Cardiac muscle cell (in vitro differentiated cells and primary cell): ENCODE results near the gene IGIP. TPM values are rescaled to one million over a fixed set of nuclear protein-coding genes. Genes with fewer than 3 reads are reported as not detected.

ENCODE experiments used
- DNase-seq, 2 donors: peaks; one replicate each; pipeline versions ENCODE4 v3.0.0 to v3.0.0-alpha.2; 2010 to 2017; ENCODE audit warnings: low read depth in 1 of 2, low spot score in 1 of 2
- H3K27ac ChIP-seq: fragments of 200-600 bp; sonication (generic); 2 replicates; pipeline ENCODE4 v1.5.1; 2016
- H3K27me3 ChIP-seq: fragments of 200-600 bp; sonication (generic); 2 replicates; pipeline ENCODE4 v1.6.0; 2016; ENCODE audit warnings: control low read depth
- H3K36me3 ChIP-seq: fragments of 200-600 bp; sonication (generic); 2 replicates; pipeline ENCODE4 v1.5.1; 2016; ENCODE audit warnings: control low read depth
- H3K4me1 ChIP-seq: fragments of 200-600 bp; sonication (generic); 2 replicates; pipeline ENCODE4 v1.8.1; 2017; ENCODE audit warnings: low read depth, mild to moderate bottlenecking, mixed run types
- H3K4me3 ChIP-seq: fragments of 200-600 bp; sonication (generic); 2 replicates; pipeline ENCODE4 v1.5.1; 2016; ENCODE audit warnings: mild to moderate bottlenecking
- H3K9me3 ChIP-seq: fragments of 200-600 bp; sonication (generic); 2 replicates; pipeline ENCODE4 v1.5.1; 2017; ENCODE audit warnings: low read depth, mild to moderate bottlenecking, control low read depth
- polyA plus RNA-seq: library from polyadenylated mRNA; unstranded; fragments of >200 nt; fragmentation: Nextera tagmentation; extraction: Ambion mirVana; gene quantifications from 2 replicates; pipeline ENCODE4 v1.2.1, GENCODE V29; 2016
- total RNA-seq: library from RNA; depleted of rRNA; stranded (reverse); fragments of >200 nt; gene quantifications from 2 replicates; pipeline ENCODE4 v1.2.3, GENCODE V29; 2016
- TF ChIP-seq, protein P1 (sequence below): IDR thresholded peaks from 2 replicates; pipeline ENCODE4 v1.5.1; 2012; ENCODE audit warnings: low read depth, mild to moderate bottlenecking, low read length

The IGIP gene
- total and polyA plus RNA-seq, 2 experiments from 2014 or later = 0.51 to 4.8 TPM

DNA sequence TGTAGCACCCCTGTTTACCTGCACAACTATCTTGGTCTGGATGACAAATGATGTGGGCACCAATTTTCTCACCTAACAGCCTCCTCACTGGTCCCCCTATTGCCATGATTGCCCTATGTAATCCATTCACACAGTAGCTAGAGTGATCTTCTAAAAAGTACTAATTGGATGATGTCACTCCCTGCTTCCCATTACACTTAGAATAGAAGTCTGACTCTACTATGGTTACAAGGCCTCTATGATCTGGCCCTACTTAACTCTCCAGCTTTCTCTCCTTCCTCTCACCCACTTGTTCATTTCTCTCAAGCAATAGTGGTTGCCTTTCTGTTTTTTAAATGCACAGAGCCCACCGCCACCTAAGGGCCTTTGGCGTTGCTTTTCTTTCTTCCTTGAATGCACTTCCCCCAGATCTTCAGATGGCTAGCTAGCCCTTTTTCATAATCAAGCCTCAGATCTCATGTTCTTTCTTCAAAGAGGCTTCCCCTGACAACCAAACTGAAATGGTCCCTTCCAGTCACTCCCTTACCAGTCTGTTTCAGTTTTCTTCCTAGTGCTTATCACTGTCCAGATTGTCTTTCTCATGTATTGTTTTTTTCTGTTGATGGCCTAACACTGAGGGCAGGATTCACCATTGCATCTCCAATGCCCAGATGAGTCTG lies 8.7 kb downstream of the IGIP start:
- Histone ChIP-seq H3K27me3 (peaks cover 3% of the 10 kb centered on the region), H3K27ac (no peak overlapping the region), H3K36me3 (no peaks in the 10 kb centered on the region), H3K4me3 (no peak overlapping the region), H3K9me3 (no peaks in the 10 kb centered on the region), H3K4me1 (peaks cover 6% of the 10 kb centered on the region)
- no peak for DNase-seq
- TF ChIP-seq, protein P1, sequence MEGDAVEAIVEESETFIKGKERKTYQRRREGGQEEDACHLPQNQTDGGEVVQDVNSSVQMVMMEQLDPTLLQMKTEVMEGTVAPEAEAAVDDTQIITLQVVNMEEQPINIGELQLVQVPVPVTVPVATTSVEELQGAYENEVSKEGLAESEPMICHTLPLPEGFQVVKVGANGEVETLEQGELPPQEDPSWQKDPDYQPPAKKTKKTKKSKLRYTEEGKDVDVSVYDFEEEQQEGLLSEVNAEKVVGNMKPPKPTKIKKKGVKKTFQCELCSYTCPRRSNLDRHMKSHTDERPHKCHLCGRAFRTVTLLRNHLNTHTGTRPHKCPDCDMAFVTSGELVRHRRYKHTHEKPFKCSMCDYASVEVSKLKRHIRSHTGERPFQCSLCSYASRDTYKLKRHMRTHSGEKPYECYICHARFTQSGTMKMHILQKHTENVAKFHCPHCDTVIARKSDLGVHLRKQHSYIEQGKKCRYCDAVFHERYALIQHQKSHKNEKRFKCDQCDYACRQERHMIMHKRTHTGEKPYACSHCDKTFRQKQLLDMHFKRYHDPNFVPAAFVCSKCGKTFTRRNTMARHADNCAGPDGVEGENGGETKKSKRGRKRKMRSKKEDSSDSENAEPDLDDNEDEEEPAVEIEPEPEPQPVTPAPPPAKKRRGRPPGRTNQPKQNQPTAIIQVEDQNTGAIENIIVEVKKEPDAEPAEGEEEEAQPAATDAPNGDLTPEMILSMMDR = no peak

DNA sequence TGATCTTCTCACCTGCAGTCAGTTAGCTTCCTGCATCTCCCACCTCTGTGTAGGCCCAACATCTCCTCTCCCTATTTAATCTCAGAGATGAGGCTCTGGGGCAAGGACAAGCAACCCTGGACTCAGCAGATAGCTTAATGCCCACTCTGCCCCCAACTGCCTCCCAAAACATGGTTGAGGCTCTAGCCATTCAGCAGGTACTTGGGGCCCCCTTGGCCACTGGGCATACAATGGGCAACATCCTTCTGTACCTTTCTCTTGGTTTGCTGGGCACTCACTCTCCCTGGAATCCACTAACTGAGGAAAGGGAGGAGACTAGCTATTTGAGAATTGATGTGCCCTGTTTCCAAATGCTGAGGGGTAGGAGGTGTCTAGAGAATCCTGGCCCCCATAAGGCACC lies 9.4 kb downstream of the IGIP start:
- Histone ChIP-seq H3K36me3 (no peaks in the 10 kb centered on the region), H3K4me1 (peaks cover 6% of the 10 kb centered on the region), H3K27ac (no peak overlapping the region), H3K27me3 (peaks cover 5% of the 10 kb centered on the region), H3K4me3 (no peak overlapping the region), H3K9me3 (no peaks in the 10 kb centered on the region)
- TF ChIP-seq, protein P1 = no peak
- DNase-seq = no peak

DNA sequence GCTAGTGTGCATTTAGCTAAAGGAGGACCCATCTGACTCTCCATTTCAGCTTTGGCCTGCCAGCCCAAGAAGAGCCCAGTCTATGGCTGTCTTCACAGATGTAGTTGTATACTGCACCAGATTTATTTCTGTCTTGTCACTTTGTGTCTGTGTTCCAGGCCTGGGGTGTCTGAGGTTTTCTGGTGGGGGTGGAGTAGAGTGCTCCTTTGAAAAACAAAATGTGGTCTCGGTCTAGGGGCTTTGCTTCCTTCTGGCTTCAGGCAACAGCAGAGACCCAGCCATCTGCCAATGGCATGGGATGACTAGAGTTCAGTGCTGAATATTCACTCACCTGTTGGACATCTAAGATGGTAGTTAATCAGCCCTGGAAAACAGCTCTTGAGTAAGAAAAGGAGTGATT lies 10.9 kb downstream of the IGIP start:
- peaks cover 14% of the 10 kb centered on the region for H3K27me3 ChIP-seq
- no peak overlapping the region for H3K4me3 ChIP-seq
- TF ChIP-seq, protein P1 = no peak
- H3K36me3 ChIP-seq = no peaks in the 10 kb centered on the region
- no peak for DNase-seq
- no peak overlapping the region for H3K27ac ChIP-seq
- H3K4me1 ChIP-seq = peaks cover 6% of the 10 kb centered on the region
- H3K9me3 ChIP-seq = no peaks in the 10 kb centered on the region

DNA sequence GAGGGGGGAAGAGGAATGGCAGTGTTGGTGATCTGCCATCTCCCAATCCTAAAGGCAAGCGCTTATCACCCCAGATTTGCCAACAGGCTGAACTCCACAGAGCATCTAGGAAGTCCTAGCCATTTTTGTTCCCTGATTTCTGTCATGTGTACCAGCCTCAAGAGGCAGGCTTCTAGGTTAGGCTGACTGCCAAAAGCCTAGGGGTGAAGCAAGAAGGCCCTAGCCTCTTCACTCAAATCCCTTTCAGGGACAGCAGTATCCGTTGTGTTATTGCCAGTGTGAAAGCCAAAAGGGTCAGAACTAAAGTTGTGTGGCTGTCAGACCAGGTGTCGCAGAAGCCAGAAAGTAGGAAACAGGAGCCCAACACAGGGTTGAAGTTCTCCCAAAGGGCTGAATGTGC lies 14.7 kb downstream of the IGIP start:
- no peak overlapping the region for H3K27ac ChIP-seq

DNA sequence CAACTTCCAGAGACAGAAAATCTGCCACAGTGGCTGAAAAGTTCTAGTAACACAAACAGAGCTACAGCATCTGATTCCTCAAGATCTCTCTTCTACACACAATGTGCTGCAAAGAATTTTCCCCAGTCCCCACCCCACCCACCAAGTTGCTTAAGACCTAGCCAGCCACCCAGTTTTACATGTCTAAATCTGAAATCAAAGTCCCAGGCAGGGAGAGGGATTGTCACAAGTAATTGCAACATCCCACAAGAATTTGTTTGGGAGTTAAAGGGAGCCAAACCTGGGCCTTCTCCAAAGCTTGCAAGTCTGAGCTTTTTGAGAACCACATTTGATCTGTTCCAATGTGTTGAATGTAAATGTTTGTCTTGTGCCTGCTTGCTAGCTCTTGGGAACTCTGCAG lies 15.5 kb downstream of the IGIP start:
- TF ChIP-seq, protein P1 = no peak
- Histone ChIP-seq H3K27me3 (peaks cover 33% of the 10 kb centered on the region), H3K9me3 (no peaks in the 10 kb centered on the region), H3K4me3 (no peak overlapping the region), H3K36me3 (no peaks in the 10 kb centered on the region), H3K4me1 (peaks cover 2% of the 10 kb centered on the region), H3K27ac (no peak overlapping the region)
- peak in 1 of 2 donors; percentile 69 for DNase-seq

More for the DNA sequence above, 14.7 kb downstream of the IGIP start:
- Histone ChIP-seq H3K4me1 (no peaks in the 10 kb centered on the region), H3K36me3 (no peaks in the 10 kb centered on the region), H3K27me3 (peaks cover 26% of the 10 kb centered on the region), H3K4me3 (no peak overlapping the region), H3K9me3 (no peaks in the 10 kb centered on the region)
- TF ChIP-seq, protein P1 = no peak
- DNase-seq = peak in 1 of 2 donors; percentile 33

DNA sequence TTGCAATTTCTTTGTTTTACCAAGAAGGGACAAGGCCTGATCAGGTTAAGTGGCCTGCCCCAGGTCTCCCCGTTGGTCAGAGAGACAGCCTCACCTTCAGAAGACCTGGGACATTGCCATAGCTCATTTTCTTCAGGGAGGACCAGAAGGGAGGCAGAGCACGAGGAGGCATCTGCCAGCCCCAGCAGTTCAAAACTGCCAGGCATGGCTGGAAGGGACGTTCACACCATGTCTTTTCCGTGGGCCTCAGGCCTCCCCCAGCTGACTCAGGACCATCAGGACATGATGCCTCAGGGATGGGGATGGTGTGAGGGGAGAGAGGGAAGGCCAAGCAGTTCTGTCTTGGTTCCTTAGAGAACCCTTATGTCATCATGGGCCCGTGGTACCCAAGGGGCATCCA lies 16.5 kb downstream of the IGIP start:
- H3K27ac ChIP-seq = no peak overlapping the region
- no peaks in the 10 kb centered on the region for H3K36me3 ChIP-seq
- H3K4me3 ChIP-seq = no peak overlapping the region
- TF ChIP-seq, protein P1 = no peak
- H3K9me3 ChIP-seq = no peaks in the 10 kb centered on the region
- DNase-seq = no peak
- peaks cover 43% of the 10 kb centered on the region for H3K27me3 ChIP-seq
- H3K4me1 ChIP-seq = peaks cover 5% of the 10 kb centered on the region
